Cardiac fibroblast (primary cell): ENCODE results near the gene CILP2.

ENCODE experiments used
- DNase-seq, 2 donors: peaks; one replicate each; pipeline versions ENCODE4 v3.0.0 to v3.0.0-alpha.2; 2010; ENCODE audit warnings: low read depth in 2 of 2
- H3K4me3 ChIP-seq, 2 donors: replicated peaks in 1 of 2; 1 replicate in 1 of 2; 2 replicates in 1 of 2; pipeline ENCODE4 v1.5.1; 2011; ENCODE audit warnings: low read depth in 2 of 2, low read length in 2 of 2, mild to moderate bottlenecking in 2 of 2, moderate library complexity in 1 of 2
- CTCF ChIP-seq: IDR thresholded peaks from one replicate; pipeline ENCODE4 v1.5.1; 2011; ENCODE audit warnings: low read depth, mild to moderate bottlenecking, low read length, inconsistent platforms

CILP2 gene

DNA sequence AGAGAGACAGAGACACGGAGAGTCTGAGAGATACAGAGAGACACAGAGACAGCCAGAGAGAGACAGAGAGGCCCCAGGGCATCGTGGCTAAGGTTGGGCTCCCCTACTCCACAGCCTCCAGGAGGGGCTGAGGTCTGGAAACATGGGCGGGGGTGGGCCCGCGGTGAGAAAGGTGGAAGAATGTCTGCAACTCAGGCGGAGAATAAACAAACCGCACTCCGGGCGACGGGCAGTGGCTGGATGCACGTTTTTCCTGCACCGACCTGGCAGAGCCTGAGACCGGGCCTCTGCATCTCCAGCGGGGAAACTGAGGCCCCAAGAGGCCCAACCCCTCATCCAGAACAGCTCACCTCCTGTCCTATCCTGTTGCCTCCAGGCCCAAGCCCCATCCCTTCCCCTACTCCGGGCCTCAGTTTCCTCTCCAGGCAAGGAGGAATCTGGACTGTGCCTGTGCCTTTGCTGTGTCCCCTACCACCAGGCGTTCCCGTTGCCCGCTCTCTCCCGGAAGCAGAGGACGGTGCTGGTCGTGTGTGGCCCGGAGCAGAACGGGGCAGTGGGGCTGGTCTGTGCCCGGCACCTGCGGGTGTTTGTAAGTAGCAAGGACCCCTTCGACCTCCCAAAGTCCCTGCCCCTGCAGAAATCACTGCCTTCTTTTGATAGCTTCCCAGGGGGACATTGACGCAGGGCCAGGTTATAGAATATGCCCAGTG, 3.4 kb upstream of the CILP2 start:
- TF ChIP-seq CTCF = no peak
- no peak for DNase-seq

GRCh38 chr19:19535311-19536191, 2.5 kb upstream of the CILP2 start:
- no peak overlapping the region for H3K4me3 ChIP-seq
- no peak for DNase-seq
- no peak for TF ChIP-seq CTCF

More for the DNA sequence above, 3.4 kb upstream of the CILP2 start:
- no peak overlapping the region for H3K4me3 ChIP-seq

DNA sequence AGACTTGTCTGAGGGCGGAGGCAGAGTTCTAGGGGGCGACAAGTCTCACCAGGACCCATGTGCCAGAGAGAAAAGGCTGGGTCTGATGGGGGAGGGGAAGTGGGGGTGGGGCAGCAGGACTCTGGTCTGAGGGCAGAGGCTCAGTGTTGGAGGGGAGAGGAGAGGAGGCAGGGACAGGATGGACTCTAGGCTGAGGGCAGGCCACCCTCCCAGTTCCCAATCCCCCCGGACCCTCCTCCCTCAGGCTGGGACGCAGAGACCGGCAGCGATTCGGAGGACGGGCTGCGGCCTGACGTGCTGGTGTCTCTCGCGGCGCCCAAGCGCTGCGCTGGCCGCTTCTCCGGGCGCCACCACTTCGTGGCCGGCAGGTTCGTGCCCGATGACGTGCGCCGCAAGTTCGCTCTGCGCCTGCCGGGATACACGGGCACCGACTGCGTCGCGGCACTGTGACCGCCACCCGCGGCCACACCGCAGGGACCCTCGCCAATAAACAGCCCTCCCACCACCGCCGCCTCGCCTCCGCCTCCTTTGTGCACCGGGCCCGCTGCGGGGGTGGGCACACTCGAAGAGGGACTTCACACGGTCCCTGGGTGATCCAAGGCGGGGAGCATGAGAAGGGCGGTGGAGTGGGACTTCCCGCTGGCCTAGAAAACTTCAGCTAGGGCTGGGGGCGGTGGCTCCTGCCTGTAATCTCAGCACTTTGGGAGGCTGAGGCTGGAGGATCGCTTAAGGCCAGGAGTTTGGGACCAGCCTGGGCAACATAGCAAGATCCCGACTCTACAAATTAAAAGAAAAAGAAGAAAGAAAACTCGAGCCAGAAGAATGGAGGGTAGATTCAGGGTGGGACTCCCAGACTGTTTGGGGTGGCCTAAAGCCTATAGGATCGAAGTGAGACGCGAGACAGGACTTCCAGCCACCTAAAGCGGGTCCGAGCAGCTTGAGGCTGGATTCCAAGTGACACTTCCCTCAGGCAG, 703 bp upstream of the CILP2 start:
- H3K4me3 ChIP-seq = no peak overlapping the region
- no peak for DNase-seq

GRCh38 chr19:19538785-19539166, 711 bp downstream of the CILP2 start:
- DNase-seq = peak in 1 of 2 donors; percentile 20
- TF ChIP-seq CTCF = no peak
- no peak overlapping the region for H3K4me3 ChIP-seq

More for the DNA sequence above, 703 bp upstream of the CILP2 start:
- no peak for TF ChIP-seq CTCF

DNA sequence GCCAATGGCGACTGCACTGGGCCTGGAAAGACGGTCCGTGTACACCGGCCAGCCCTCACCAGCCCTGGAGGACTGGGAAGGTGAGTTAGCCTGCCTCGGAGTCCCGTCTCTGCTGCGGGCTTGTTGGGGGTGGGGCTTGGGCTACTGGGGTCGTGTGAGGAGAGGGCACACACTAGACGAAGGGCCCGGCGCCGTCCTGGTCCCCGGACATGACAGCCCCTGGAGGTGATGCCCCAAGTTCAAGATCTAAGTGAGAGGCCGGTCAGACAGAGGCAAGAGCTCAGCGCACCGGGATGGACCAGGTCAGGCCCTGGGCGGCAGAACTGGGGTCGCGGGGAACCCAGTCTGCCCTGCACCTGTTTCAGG, 1.6 kb downstream of the CILP2 start:
- no peak for TF ChIP-seq CTCF
- H3K4me3 ChIP-seq = no peak overlapping the region
- DNase-seq = no peak

DNA sequence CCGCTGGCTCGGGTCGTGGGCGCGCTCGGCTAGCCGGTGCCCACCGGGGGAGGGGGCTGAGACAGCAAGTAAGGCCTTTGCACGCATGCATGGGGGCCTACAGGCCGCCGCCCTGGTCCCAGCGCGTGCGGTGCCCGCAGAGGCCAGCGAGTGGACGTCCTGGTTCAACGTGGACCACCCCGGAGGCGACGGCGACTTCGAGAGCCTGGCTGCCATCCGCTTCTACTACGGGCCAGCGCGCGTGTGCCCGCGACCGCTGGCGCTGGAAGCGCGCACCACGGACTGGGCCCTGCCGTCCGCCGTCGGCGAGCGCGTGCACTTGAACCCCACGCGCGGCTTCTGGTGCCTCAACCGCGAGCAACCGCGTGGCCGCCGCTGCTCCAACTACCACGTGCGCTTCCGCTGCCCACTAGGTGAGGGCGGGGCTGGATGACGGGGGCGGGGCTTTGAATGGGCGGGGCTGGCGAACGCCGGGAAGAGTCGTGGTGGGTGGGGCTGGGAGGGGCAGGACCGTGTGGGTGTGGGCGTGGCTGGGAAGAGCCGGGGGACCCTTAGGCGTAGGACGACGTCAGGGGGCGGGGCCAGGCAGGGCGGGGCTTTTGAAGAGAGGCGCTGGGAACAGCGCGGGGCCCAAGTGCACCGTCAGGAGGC, 2.1 kb downstream of the CILP2 start:
- peak; percentile 50 to 67 for DNase-seq
- no peak overlapping the region for H3K4me3 ChIP-seq

More for the DNA sequence above, 2.1 kb downstream of the CILP2 start:
- TF ChIP-seq CTCF = no peak
